Prostate gland (tissue), 2 donors: ENCODE results near the gene DCAF12. TPM values are rescaled to one million over a fixed set of nuclear protein-coding genes. Genes with fewer than 3 reads are reported as not detected.
"Not testable (repeated sequence)": the region's sequence is repeated elsewhere in the genome, so short reads cannot be mapped to it uniquely, and the experiment has no call there.

Experiments
- DNase-seq: peaks from one replicate; pipeline ENCODE4 v3.0.0-alpha.2; 2019; ENCODE audit warnings: low spot score
- H3K27ac ChIP-seq, 2 donors: fragments of 200-600 bp; sonication (generic); 2 replicates each; pipeline ENCODE4 v1.5.1; 2017 to 2019
- H3K27me3 ChIP-seq: fragments of 200-600 bp; sonication (generic); replicated peaks from 2 replicates; pipeline ENCODE4 v1.5.1; 2019; ENCODE audit not compliant: insufficient read depth
- H3K36me3 ChIP-seq, 2 donors: fragments of 200-600 bp; sonication (generic); 1 replicate in 1 of 2; 2 replicates in 1 of 2; pipeline versions ENCODE4 v1.5.1 to v1.8.1; 2017 to 2019
- H3K4me1 ChIP-seq: fragments of 200-600 bp; sonication (generic); replicated peaks from 2 replicates; pipeline ENCODE4 v1.5.1; 2019
- H3K4me3 ChIP-seq, 2 donors: fragments of 200-600 bp; sonication (generic); 2 replicates each; pipeline ENCODE4 v1.5.1; 2017 to 2019
- H3K9me3 ChIP-seq: fragments of 200-600 bp; sonication (generic); 2 replicates; pipeline ENCODE4 v1.5.1; 2017
- POLR2A ChIP-seq: fragments of 450-650 bp; IDR thresholded peaks from one replicate; pipeline ENCODE4 v1.6.1; 2016; ENCODE audit warnings: antibody characterized with exemption, mild to moderate bottlenecking
- POLR2AphosphoS5 ChIP-seq: sonication (generic); formaldehyde crosslinking; IDR thresholded peaks from one replicate; pipeline ENCODE4 v1.6.1; 2017; ENCODE audit warnings: antibody characterized with exemption
- WGBS: methylation state at CpG from one replicate; pipeline ENCODE4 v1.1.5; 2018; 5-methylcytosine and 5-hydroxymethylcytosine counted together
- intact Hi-C: fragments of 100-400 bp; cut with DNase I; formaldehyde crosslinking; loops from one replicate; pipeline ENCODE4 v1.14.2; 2022
- total RNA-seq, 2 donors: library from RNA; depleted of rRNA; stranded (reverse); fragments of >200 nt; gene quantifications; one replicate each; pipeline ENCODE4 v1.1.0, GENCODE V29; 2016
- TF ChIP-seq, protein P1 (sequence below), 4 experiments: fragments of 200-600 bp in 2 of 4; fragments of 450-650 bp in 2 of 4; sonication (generic) in 2 of 4; IDR thresholded peaks; 1 replicate in 3 of 4; 2 replicates in 1 of 4; pipeline ENCODE4 v1.5.1; 2016 to 2019; ENCODE audit warnings: antibody characterized with exemption in 4 of 4, mild to moderate bottlenecking in 2 of 4, moderate library complexity in 2 of 4

The DCAF12 gene
- total RNA-seq, 2 donors from 2014 or later, result 30.6 to 100 TPM

DNA sequence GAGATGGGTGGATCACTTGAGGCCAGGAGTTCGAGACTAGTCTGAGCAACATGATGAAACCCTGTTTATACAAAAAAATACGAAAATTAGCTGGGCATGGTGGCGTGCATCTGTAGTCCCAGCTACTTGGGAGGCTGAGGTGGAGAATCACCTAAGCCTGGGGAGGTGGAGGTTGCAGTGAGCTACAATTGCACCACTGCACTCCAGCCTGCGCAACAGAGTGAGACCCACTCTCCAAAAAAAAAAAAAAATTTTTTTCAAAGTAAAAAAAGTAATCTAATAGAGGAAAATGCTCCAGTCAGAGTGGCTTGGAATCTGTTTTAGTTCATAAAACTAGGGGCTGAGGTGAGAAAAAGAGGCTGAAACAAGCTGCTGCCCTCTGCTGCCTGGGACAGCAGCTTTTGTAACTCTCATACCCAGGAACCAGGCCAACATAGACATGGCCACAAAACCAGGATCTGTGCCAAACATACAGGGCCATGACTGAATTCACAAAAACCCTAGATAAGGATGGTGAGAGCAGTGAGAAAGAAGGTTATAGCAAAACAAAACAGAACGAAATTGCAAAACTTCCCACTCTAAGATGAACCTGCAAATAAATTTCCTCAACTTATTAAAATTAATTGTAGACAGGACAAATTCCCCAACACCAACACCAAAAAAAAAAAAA, 13.1 kb upstream of the DCAF12 start:
- no peak for DNase-seq
- H3K4me3 ChIP-seq, result no peak overlapping the region
- no peaks in the 10 kb centered on the region for H3K27me3 ChIP-seq
- no peak overlapping the region for H3K27ac ChIP-seq
- 82% methylated on average over 5 of the region's 5 CpGs for WGBS
- intact Hi-C loops, result no loop called here
- no peaks in the 10 kb centered on the region for H3K36me3 ChIP-seq
- no peaks in the 10 kb centered on the region for H3K9me3 ChIP-seq
- no peaks in the 10 kb centered on the region for H3K4me1 ChIP-seq
- TF ChIP-seq, protein P1, sequence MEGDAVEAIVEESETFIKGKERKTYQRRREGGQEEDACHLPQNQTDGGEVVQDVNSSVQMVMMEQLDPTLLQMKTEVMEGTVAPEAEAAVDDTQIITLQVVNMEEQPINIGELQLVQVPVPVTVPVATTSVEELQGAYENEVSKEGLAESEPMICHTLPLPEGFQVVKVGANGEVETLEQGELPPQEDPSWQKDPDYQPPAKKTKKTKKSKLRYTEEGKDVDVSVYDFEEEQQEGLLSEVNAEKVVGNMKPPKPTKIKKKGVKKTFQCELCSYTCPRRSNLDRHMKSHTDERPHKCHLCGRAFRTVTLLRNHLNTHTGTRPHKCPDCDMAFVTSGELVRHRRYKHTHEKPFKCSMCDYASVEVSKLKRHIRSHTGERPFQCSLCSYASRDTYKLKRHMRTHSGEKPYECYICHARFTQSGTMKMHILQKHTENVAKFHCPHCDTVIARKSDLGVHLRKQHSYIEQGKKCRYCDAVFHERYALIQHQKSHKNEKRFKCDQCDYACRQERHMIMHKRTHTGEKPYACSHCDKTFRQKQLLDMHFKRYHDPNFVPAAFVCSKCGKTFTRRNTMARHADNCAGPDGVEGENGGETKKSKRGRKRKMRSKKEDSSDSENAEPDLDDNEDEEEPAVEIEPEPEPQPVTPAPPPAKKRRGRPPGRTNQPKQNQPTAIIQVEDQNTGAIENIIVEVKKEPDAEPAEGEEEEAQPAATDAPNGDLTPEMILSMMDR (IDR thresholded peaks at IDR 0.05), result peak in 2 of 4 experiments; percentile 8 to 10
- no peak for TF ChIP-seq POLR2A

DNA sequence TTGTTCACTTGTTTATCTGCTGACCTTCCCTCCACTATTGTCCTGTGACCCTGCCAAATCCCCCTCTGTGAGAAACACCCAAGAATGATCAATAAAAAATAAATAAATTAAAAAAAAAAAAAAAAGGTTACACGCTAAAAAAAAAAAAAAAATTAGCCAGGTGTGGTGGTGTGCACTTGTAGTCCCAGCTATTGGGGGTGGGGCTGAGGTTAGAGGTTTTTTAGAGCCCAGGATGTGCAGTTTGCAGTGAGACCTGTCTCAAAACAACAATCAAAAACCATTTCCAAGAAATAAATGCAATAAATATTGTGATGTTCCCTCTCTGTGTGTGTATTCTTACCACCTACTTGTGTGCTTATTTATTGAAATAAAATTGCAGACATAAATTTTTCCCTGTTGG, 12.1 kb upstream of the DCAF12 start:
- H3K4me1 ChIP-seq, H3K36me3 ChIP-seq, H3K4me3 ChIP-seq, H3K9me3 ChIP-seq, intact Hi-C loops, DNase-seq, H3K27me3 ChIP-seq, H3K27ac ChIP-seq: not testable (repeated sequence)
- 74% methylated on average over 1 of the region's 1 CpG for WGBS

DNA sequence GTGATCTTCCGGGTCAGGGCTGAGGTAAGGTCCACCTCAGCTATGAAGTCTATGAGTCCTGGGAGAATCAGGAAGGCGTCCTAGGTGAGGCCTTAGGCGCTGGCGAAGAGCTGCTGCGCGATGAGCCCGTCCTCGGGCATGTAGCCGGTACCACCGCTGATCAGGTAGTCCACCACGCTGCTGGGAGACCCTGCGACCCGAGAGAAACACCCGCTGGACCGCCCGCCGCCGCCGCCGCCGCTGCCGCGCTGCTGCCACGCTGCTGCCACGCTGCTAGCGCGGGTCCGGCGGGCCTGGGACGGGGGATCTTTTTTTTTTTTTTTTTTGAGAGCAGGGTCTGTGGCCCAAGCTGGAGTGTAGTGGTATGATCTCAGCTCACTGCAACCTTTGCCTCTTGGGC, 8.0 kb upstream of the DCAF12 start:
- no peaks in the 10 kb centered on the region for H3K4me1 ChIP-seq
- H3K27me3 ChIP-seq, result no peaks in the 10 kb centered on the region
- H3K27ac ChIP-seq, result no peak overlapping the region
- TF ChIP-seq POLR2A (no peak), POLR2AphosphoS5 (no peak)
- TF ChIP-seq, protein P1 (IDR thresholded peaks at IDR 0.05), result no peak
- WGBS, result 93% methylated on average over 30 of the region's 30 CpGs
- H3K9me3 ChIP-seq, result no peaks in the 10 kb centered on the region
- intact Hi-C loops, result no loop called here
- no peak overlapping the region for H3K4me3 ChIP-seq
- no peaks in the 10 kb centered on the region for H3K36me3 ChIP-seq
- no peak for DNase-seq

DNA sequence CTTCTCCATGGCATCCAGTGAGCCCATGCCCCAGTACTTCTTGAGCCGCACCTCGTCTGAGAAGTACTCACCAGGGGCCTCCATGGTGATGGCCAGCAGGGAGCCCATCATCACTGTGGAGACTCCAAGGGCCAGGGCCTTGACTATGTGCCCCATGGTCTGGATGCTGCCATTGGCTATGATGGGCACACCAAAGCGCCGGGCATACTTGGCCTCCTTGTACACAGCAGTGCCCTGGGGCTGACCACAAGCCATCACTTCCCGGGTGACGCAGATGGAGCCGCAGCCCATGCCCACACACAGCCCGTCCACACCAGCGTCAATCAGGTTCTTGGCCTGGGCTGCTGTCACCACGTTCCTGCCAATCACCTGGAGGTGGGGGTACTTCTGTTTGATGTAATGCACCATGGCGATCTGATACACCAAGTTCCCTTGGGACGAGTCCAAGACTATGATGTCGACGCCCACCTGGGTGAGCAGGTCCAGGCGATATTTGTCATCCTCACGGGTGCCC, 7.0 kb upstream of the DCAF12 start:
- H3K27ac ChIP-seq, result no peak overlapping the region
- H3K27me3 ChIP-seq, result no peaks in the 10 kb centered on the region
- intact Hi-C loops, result no loop called here
- DNase-seq, result no peak
- TF ChIP-seq POLR2A (no peak), POLR2AphosphoS5 (no peak)
- TF ChIP-seq, protein P1 (IDR thresholded peaks at IDR 0.05), result no peak
- WGBS, result 85% methylated on average over 16 of the region's 16 CpGs
- no peaks in the 10 kb centered on the region for H3K4me1 ChIP-seq
- H3K9me3 ChIP-seq, result no peaks in the 10 kb centered on the region
- H3K4me3 ChIP-seq, result no peak overlapping the region
- no peaks in the 10 kb centered on the region for H3K36me3 ChIP-seq

DNA sequence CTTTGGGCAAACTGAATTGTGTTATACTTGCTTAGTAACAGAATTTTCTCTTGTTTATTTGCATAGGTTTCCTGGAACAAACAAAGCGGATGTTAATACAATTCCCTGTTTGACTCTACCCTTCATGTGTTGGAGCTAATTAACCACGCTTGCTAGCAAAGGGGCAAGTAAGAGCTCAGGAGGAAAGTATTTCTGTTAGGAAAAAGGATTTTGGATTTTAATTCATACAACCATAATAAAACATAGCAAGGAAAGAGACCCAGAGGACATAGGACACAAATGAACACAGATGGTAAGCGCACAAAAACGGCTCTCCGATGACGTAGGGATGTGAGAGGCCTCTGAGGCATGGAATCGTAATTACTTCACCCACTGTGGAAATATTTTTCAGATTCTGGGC, 5.1 kb upstream of the DCAF12 start:
- 93% methylated on average over 7 of the region's 7 CpGs for WGBS
- H3K27ac ChIP-seq, result no peak overlapping the region
- no peaks in the 10 kb centered on the region for H3K4me1 ChIP-seq
- DNase-seq, result no peak
- no peaks in the 10 kb centered on the region for H3K9me3 ChIP-seq
- H3K4me3 ChIP-seq, result no peak overlapping the region
- no peak for TF ChIP-seq POLR2A
- TF ChIP-seq, protein P1 (IDR thresholded peaks at IDR 0.05), result no peak
- TF ChIP-seq POLR2AphosphoS5, result no peak
- no peaks in the 10 kb centered on the region for H3K36me3 ChIP-seq
- H3K27me3 ChIP-seq, result no peaks in the 10 kb centered on the region
- intact Hi-C loops, result no loop called here
